Measurements from ENCODE around the gene FGF14.

Gene FGF14

GRCh38 chr13:102311901-102312300 lies 89.9 kb downstream of the FGF14 start:
- in situ Hi-C loops (cut with MboI; ENCODE audit: low sequenced_read_pairs), result no loop called here

GRCh38 chr13:102311419-102311796 lies 90.4 kb downstream of the FGF14 start:
- in situ Hi-C loops (cut with MboI; ENCODE audit: low sequenced_read_pairs), result no loop called here

- in situ Hi-C loops (cut with MboI; ENCODE audit: low sequenced_read_pairs), result no loop called here
These were observed 91.0 kb downstream of the FGF14 start for GRCh38 chr13:102310691-102311418.

- in situ Hi-C loops (cut with MboI; ENCODE audit: low sequenced_read_pairs), result no loop called here
These were observed 92.7 kb downstream of the FGF14 start for GRCh38 chr13:102309110-102309509.

- in situ Hi-C loops (cut with MboI; ENCODE audit: low sequenced_read_pairs), result no loop called here
These were observed 99.3 kb downstream of the FGF14 start for GRCh38 chr13:102302534-102302933.

- in situ Hi-C loops (cut with MboI; ENCODE audit: low sequenced_read_pairs), result no loop called here
These were observed 101.5 kb downstream of the FGF14 start for GRCh38 chr13:102300379-102300778.

- in situ Hi-C loops (cut with MboI; ENCODE audit: low sequenced_read_pairs), result no loop called here
These were observed 102.5 kb downstream of the FGF14 start for GRCh38 chr13:102299366-102299765.

GRCh38 chr13:102298051-102298450 lies 103.8 kb downstream of the FGF14 start:
- in situ Hi-C loops (cut with MboI; ENCODE audit: low sequenced_read_pairs), result no loop called here

GRCh38 chr13:102295316-102296048 lies 106.4 kb downstream of the FGF14 start:
- in situ Hi-C loops (cut with MboI; ENCODE audit: low sequenced_read_pairs), result no loop called here

- in situ Hi-C loops (cut with MboI; ENCODE audit: low sequenced_read_pairs), result no loop called here
These were observed 107.3 kb downstream of the FGF14 start for GRCh38 chr13:102294407-102295018.

GRCh38 chr13:102293723-102294122 lies 108.1 kb downstream of the FGF14 start:
- in situ Hi-C loops (cut with MboI; ENCODE audit: low sequenced_read_pairs), result no loop called here

- in situ Hi-C loops (cut with MboI; ENCODE audit: low sequenced_read_pairs), result no loop called here
These were observed 110.1 kb downstream of the FGF14 start for GRCh38 chr13:102291587-102292218.

- in situ Hi-C loops (cut with MboI; ENCODE audit: low sequenced_read_pairs), result no loop called here
These were observed 112.2 kb downstream of the FGF14 start for GRCh38 chr13:102289606-102290005.

- in situ Hi-C loops (cut with MboI; ENCODE audit: low sequenced_read_pairs), result no loop called here
These were observed 115.5 kb downstream of the FGF14 start for GRCh38 chr13:102286326-102286725.

GRCh38 chr13:102280366-102280765 lies 121.5 kb downstream of the FGF14 start:
- in situ Hi-C loops (cut with MboI; ENCODE audit: low sequenced_read_pairs), result no loop called here

GRCh38 chr13:102277286-102277685 lies 124.6 kb downstream of the FGF14 start:
- in situ Hi-C loops (cut with MboI; ENCODE audit: low sequenced_read_pairs), result no loop called here

- in situ Hi-C loops (cut with MboI; ENCODE audit: low sequenced_read_pairs), result no loop called here
These were observed 125.4 kb downstream of the FGF14 start for GRCh38 chr13:102276404-102276803.

- in situ Hi-C loops (cut with MboI; ENCODE audit: low sequenced_read_pairs), result no loop called here
These were observed 125.9 kb downstream of the FGF14 start for GRCh38 chr13:102275969-102276368.

GRCh38 chr13:102273111-102273510 lies 128.7 kb downstream of the FGF14 start:
- in situ Hi-C loops (cut with MboI; ENCODE audit: low sequenced_read_pairs), result no loop called here

- in situ Hi-C loops (cut with MboI; ENCODE audit: low sequenced_read_pairs), result no loop called here
These were observed 134.7 kb downstream of the FGF14 start for GRCh38 chr13:102267191-102267590.

GRCh38 chr13:102261809-102262208 lies 140.0 kb downstream of the FGF14 start:
- in situ Hi-C loops (cut with MboI; ENCODE audit: low sequenced_read_pairs), result no loop called here

- in situ Hi-C loops (cut with MboI; ENCODE audit: low sequenced_read_pairs), result no loop called here
These were observed 140.5 kb downstream of the FGF14 start for GRCh38 chr13:102261316-102261715.

All from HL-60/S4 treated with retinoic acid at 250 ng/mL for 4 days and 3 days (cell line).